Suprapubic skin (tissue), 4 donors: ENCODE measurements around the gene LGALS1.

Source experiments
- EP300 ChIP-seq: sonication (generic); formaldehyde crosslinking; IDR thresholded peaks from one replicate; pipeline ENCODE4 v1.6.1; 2017; ENCODE audit warnings: antibody characterized with exemption
- POLR2AphosphoS5 ChIP-seq, 3 donors: sonication (generic); formaldehyde crosslinking; IDR thresholded peaks; one replicate each; pipeline ENCODE4 v1.6.1; 2017; ENCODE audit warnings: antibody characterized with exemption in 3 of 3
- TF ChIP-seq, protein P1 (sequence below), 2 donors: fragments of 200-600 bp in 1 of 2; fragments of 450-650 bp in 1 of 2; sonication (generic) in 1 of 2; IDR thresholded peaks; one replicate each; pipeline ENCODE4 v1.5.1; 2016 to 2019; ENCODE audit warnings: antibody characterized with exemption in 2 of 2, mild to moderate bottlenecking in 1 of 2, moderate library complexity in 1 of 2

DNA sequence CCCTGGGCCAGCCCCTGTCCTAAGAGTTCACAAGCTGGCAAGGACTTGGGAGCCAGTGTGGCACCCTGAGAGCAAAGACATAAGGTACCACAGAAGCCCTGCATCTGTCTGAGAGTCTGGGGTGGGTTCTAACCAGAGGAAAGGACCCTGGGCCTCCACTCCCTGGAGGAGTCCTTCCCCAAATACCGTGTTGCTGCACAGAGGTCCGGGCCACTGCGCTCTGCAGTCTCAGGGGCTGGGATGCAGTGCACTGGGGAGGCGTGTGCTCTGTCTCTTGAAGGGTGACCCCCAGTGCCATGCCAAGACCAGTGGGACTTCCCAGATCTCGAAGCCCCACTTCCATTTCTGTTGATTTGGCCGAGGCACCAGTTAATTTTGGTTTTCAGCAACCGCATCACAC lies 40.3 kb upstream of the LGALS1 start:
- TF ChIP-seq POLR2AphosphoS5 (IDR thresholded peaks at IDR 0.05) (no peak), EP300 (no peak)
- TF ChIP-seq, protein P1, sequence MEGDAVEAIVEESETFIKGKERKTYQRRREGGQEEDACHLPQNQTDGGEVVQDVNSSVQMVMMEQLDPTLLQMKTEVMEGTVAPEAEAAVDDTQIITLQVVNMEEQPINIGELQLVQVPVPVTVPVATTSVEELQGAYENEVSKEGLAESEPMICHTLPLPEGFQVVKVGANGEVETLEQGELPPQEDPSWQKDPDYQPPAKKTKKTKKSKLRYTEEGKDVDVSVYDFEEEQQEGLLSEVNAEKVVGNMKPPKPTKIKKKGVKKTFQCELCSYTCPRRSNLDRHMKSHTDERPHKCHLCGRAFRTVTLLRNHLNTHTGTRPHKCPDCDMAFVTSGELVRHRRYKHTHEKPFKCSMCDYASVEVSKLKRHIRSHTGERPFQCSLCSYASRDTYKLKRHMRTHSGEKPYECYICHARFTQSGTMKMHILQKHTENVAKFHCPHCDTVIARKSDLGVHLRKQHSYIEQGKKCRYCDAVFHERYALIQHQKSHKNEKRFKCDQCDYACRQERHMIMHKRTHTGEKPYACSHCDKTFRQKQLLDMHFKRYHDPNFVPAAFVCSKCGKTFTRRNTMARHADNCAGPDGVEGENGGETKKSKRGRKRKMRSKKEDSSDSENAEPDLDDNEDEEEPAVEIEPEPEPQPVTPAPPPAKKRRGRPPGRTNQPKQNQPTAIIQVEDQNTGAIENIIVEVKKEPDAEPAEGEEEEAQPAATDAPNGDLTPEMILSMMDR (IDR thresholded peaks at IDR 0.05): no peak
